Stimulated activated CD8-positive, alpha-beta memory T cell treated with anti-CD3 and anti-CD28 coated beads, Interleukin-12 subunit alpha, Interleukin-12 subunit beta, amount 100 ng/mL, for 1 hour (primary cell): Measurements from ENCODE around the gene NR0B1.

Experiments used
- DNase-seq: peaks from one replicate; pipeline ENCODE4 v3.0.0-alpha.2; 2020; ENCODE audit warnings: low read depth

NR0B1 gene

DNA sequence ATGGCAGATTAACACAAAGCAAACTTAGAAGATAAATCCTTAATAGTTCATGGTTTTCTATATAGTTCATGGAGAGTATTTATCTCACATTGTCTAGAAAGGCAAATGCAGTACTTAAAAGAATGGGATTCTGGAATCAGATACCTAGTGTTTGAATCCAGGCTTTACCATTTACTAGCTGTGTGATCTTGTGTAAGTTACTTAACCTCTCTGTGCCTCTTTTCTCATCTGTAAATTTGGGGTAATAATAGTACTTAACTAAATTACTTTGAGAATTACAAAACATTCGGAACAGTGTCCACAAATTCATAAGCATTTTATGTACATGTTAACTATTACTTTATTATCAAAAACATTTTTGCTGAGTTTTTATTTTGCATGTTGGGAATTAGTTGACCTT lies 46.4 kb downstream of the NR0B1 start:
- no peak for DNase-seq

DNA sequence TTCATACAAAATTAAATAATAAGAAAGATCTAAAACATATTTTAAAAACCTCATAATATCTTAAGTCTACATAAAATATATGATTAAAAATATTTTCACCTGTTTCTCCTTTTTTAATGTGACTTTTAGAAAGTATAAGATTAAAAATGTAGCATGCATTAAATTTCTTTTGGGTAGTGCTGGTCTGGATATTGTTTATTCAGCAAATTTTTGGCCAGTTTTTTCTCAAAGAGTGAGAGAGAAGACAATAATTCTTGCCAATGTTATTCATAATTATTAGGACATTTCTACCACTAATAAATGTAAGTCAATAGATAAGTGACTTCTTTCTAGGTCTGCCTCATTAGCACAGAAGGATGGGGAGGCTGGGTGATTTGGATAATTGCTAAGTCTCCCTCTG lies 48.2 kb downstream of the NR0B1 start:
- DNase-seq = no peak

DNA sequence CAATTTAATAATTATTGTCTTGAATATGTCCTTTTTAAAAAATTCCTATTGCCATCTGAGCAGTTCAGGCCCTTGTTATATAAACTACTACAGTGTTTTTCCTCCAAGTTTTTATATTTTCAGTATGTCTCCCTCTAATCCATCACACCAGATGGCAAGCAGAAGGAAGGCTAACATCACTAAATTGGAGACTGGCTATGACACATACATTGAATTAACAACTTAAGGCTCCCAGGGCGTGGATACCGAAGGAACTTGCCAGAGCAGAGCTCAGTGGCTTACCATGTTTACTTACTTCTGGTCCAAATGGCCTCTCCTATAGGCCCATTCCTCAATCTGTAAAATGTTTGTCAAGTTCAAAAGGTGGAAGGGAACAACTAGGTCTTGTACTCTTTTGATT lies 49.3 kb downstream of the NR0B1 start:
- DNase-seq = no peak
